Fibroblast of skin of left biceps (primary cell): ENCODE results near the gene SNX18.
"Not testable (repeated sequence)": the region's sequence is repeated elsewhere in the genome, so short reads cannot be mapped to it uniquely, and the experiment has no call there.

Experiments used
- DNase-seq, 2 experiments: peaks; one replicate each; pipeline ENCODE4 v3.0.0-alpha.2; 2013; ENCODE audit warnings: low read depth in 2 of 2

Gene SNX18

DNA sequence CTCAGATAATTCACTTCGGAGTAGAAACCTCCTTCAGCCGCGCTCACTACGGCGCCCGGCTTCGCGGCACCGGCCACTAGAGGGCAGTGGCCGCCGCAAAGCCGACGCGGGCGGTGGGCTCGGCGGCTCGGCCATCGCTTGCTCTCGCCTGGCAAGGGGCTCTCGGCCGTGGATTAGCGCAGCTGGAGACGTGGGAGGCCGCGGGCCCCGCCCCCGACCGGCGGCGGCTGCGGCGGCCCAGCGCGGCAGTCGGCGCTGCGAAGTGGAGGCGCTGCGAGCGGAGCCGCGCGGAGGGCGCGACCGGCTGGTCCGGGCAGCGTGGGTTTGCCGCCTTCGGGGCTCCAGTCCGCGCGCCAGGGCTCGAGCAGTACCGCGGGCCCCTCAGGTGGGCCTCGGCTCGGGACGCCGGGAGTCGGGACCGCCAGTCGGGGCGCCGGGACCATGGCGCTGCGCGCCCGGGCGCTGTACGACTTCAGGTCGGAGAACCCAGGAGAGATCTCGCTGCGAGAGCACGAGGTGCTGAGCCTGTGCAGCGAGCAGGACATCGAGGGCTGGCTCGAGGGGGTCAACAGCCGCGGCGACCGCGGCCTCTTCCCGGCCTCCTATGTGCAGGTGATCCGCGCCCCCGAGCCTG, at the start of gene SNX18:
Gene SNX18, plus strand, starts transcription at position 248 of the 634 bp plus-strand sequence. Its CDS starts 194 bp downstream, at position 442.
- peak; percentile 85 to 87 for DNase-seq

DNA sequence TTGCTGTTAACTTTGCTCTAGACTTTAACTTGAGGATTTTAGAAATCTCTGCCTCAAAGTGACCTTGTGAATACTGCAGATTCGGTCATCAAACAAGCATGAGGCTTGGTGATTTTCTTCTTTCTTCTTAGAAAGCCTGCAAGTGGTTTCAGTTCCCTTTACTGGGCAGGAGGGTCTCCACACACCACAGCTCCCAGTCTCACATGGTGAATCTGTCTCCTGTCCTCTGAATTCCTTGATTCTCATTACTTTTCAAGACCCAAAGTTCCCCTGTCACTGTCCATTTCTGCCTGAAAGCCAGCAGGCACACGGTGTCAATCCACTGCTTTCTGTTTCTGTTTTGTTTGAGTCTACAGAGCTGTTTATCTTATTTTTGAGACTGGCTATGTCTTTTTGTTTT, 47.9 kb upstream of the SNX18 start:
- no peak for DNase-seq

DNA sequence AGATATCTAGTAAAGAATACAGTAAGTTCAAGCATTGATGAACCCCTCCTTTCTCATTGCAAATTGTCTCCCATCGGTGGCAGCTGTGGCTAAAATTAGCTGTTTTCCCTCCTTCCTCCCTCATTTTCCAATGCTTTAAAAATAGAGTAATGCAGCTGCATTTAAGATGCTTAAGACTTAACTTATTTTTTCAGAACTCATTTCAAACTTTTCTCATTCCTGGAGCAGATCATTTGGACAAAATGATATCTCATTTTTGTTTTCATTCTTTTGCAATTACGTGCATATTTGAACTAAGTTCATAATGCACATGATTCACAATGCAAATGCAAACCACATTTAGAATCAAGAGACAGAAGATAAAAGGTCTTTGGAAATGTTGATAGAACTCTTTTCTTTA, 47.4 kb upstream of the SNX18 start:
- DNase-seq, result peak; percentile 59 to 63

DNA sequence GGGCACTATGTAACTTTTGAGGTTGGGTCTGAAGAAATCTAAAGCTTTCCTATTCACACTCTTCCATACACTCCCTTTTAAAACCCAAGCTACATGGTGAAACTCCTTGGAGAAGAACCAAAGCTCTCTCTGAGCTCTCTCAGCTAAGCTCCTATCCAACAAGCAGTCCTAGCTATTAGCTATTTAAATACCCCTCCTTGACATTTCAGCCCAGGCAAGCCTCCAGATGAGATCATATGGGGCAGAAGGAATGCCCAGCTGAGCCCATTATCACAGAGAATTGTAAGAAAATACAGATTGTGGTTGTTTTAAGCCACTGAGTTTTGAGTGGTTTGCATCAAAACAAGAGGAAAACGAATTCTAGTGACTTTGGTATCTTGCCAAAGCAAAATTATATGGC, 46.9 kb upstream of the SNX18 start:
- peak; percentile 37 to 52 for DNase-seq

DNA sequence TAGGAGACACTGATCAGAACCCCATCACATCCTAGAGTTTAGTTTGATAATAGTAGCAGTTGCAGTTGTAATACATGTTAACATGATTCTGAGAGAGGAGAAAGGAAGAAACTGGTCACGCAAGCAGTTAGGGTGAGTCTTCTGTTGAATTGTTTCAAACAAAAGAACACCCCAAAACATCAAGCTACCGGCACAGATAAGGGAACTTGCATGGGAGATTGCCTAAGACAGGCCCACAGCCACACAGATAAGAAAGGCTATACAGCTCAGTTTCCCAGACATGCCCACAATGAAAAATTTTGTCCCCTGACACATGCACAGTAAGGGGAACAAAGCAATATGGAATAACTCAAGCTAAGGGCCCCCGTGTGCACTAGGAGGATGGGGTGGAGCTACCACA, 46.2 kb upstream of the SNX18 start:
- DNase-seq, result no peak

DNA sequence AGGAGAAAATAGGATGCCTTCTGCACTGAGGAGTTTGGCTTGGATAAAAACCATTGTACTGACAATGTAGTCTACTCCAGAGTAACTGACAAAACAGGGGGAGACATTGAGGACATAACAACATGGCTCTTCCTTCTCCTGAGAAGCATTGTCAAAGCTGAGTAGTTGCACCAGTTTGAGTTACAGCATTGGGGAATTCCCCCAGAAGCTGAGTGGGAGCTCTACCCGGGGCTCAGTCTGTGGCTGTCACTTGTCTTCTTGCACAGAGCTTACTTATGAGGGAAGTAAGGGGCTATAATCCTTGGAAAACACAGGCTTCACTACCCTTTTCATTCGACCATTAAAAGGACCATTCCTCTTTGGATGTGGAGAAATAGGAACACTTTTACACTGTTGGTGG, 40.9 kb upstream of the SNX18 start:
- DNase-seq, result no peak

GRCh38 chr5:54477941-54478478, 39.5 kb upstream of the SNX18 start:
- DNase-seq, result no peak

GRCh38 chr5:54480296-54480695, 37.3 kb upstream of the SNX18 start:
- no peak for DNase-seq

DNA sequence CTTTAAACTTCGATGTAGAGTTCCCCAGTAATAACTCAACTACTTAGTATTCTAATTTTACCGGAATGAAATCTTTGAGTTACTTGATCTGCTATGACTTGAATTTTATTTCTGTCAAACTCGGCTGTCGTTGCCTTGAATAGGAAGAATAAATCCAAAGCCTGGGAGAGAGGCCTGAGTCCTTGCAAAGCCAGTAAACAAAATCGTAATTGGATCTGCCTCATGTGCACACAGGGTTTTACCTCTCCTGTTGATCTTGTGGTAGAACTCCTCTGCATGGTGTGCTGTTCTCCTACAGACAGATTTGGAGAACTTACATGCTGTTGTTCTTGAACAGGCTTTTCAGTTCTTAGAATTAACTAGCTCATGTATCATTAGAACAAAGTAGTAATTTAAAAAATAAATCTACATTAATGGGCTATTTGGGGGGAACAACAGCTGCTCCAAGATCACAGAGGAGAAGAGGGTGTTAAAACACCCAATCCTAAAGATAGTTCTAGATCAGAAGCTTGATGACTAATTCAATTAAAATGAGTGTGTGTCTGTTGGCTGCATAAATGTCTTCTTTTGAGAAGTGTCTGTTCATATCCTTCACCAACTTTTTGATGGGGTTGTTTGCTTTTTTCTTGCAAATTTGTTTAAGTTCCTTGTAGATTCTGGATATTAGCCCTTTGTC, 33.2 kb upstream of the SNX18 start:
- no peak for DNase-seq

DNA sequence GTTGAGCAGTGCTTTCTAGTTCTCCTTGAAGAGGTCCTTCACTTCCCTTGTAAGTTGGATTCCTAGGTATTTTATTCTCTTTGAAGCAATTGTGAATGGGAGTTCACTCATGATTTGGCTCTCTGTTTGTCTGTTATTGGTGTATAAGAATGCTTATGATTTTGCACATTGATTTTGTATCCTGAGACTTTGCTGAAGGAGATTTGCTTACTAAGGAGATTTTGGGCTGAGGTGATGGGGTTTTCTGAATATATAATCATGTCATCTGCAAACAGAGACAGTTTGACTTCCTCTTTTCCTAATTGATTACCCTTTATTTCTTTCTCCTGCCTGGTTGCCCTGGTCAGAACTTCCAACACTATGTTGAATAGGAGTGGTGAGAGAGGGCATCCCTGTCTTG, 31.9 kb upstream of the SNX18 start:
- not testable (repeated sequence) for DNase-seq

DNA sequence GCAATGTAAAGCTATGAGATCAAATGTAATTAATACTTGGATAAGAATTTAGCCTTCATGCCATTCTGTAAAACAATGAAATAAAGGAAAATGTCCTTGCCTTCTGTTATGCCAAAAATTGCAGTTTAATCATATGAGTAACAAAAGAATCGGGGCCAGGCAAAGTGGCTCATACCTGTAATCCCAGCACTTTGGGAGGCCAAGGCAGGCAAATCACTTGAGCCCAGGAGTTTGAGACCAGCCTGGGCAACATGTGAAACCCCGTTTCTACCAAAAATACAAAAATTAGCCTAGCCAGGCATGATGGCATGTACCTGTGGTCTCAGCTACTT, 27.9 kb upstream of the SNX18 start:
- DNase-seq, result not testable (repeated sequence)

DNA sequence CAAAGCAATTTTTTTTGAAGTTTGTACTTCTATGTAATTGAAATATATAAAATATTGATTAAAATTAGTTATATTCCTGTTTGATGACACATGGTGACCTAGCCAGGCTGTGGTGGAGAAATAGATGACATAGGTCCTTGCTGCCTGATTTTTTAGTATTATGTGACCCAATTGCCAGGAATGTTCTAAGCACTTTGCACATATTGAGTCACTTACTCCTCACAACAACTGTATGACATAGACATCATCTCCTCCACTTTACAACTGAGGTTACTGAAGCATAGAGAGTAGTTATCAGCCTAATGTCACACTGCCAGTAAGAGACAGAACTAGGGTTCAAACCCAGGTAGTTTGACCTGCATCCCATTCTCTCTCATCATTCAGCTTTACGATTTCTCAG, 26.2 kb upstream of the SNX18 start:
- no peak for DNase-seq

DNA sequence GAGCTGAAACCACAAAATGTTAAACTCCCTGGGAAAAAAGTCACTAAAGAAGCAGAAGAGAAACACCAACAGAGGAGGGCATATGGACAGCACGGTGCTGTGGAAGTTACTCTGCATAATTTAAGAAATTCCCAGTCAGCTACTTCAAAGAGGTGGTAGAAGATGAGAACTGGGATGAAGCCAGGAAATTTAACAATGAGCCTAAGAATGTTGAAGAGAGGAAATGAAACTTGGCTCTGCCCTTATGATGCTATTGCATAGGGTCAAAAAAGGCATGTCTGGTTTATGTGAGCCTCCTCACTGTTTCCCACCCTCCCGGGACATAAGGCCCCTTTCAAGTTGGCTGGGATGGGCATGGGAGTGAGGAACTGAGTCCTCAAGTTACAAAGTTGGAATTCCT, 25.4 kb upstream of the SNX18 start:
- DNase-seq, result no peak

DNA sequence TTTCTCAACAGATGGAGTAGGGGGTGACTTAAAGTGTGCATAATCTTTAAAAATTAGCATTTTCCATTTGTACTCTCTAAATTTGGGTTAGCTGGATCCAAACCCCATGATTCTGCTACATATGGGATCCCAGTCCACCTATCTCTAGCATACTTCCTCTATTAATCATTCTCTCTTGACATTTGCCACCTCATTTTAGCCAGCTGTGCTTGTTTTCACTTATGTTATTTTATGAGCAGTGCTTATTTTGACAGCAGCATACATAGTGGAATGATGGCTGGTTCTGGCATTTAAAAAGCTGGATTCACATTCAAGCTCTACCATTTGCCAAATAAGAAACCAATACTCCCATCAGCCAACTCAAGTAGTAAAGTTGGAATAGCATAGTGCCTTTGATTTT, 22.5 kb upstream of the SNX18 start:
- DNase-seq, result no peak

- DNase-seq, result no peak
Measured at GRCh38 chr5:54514291-54514690, 3.3 kb upstream of the SNX18 start.

- peak; percentile 64 to 67 for DNase-seq
Measured at GRCh38 chr5:54514841-54515432, 2.6 kb upstream of the SNX18 start.

GRCh38 chr5:54515634-54516033, 1.9 kb upstream of the SNX18 start:
- DNase-seq, result no peak

DNA sequence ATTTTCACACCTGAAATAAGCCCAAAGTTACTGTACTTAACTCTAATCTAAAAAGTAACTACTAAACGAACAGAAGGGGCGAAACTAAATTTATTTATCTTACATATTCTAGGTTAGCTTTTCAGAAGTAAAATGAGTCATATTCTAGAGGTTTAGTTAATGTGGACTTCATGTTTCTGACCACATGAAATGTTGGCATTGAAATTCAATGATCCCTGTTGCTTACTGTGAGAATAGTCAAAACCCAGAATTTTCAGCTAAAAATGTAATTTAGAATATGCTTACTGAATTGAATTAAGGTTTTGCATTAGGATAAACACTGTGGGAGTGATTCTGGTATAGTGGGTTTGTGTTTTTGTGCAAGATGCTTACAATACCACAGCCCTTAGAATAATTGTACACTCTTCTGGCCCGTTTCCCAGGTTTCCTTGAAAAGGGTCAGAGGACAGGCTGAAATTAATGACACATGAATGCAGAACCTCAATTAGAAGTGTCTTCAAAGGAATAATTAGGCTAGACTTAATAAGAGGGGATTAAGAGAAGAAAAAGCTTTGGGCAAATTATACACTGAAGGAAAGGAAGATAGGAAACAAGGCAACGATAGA, 1.4 kb upstream of the SNX18 start:
- DNase-seq, result no peak

DNA sequence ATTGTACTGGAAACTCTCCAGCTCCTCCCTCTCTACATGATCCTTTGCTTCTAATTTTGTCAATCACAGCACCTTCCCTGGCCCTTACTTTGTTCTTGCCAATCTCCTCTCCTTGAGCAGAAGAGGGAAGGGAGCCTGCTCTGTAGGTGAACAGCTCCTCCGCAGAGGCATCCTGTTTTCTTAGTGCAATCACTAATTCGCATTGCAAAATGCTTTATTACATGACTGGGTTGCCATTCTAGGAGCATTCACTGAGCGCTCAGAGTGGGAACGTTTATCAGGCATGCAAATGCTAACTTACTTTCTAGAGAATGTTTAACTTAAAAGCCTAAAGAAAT, 416 bp upstream of the SNX18 start:
- DNase-seq, result no peak

DNA sequence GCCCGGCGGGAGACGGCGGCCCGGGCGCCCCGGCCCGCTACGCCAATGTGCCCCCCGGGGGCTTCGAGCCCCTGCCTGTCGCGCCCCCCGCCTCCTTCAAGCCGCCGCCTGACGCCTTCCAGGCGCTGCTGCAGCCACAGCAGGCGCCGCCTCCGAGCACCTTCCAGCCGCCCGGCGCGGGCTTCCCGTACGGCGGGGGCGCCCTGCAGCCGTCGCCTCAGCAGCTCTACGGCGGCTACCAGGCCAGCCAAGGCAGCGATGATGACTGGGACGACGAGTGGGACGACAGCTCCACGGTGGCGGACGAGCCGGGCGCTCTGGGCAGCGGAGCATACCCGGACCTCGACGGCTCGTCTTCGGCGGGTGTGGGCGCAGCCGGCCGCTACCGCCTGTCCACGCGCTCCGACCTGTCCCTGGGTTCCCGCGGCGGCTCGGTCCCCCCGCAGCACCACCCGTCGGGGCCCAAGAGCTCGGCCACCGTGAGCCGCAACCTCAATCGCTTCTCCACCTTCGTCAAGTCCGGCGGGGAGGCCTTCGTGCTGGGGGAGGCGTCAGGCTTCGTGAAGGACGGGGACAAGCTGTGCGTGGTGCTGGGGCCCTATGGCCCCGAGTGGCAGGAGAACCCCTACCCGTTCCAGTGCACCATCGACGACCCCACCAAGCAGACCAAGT, 723 bp downstream of the SNX18 start:
- no peak for DNase-seq

DNA sequence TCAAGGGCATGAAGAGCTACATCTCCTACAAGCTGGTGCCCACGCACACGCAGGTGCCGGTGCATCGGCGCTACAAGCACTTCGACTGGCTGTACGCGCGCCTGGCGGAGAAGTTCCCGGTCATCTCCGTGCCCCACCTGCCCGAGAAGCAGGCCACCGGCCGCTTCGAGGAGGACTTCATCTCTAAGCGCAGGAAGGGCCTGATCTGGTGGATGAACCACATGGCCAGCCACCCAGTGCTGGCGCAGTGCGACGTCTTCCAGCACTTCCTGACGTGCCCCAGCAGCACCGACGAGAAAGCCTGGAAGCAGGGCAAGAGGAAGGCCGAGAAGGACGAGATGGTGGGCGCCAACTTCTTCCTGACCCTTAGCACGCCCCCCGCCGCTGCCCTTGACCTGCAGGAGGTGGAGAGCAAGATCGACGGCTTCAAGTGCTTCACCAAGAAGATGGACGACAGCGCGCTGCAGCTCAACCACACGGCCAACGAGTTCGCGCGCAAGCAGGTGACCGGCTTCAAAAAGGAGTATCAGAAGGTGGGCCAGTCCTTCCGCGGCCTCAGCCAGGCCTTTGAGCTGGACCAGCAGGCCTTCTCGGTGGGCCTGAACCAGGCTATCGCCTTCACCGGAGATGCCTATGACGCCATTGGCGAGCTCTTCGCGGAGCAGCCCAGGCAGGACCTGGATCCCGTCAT, 1.4 kb downstream of the SNX18 start:
- no peak for DNase-seq

- no peak for DNase-seq
Measured at GRCh38 chr5:54519509-54519876, 1.9 kb downstream of the SNX18 start.
